C1 segment of cervical spinal cord (tissue), 14 donors: ENCODE data around the gene SLC6A1.

Experiments used
- DNase-seq, 14 donors: peaks; one replicate each; lab custom pipeline; 2025; lab: John Stamatoyannopoulos, UW

Gene SLC6A1

DNA sequence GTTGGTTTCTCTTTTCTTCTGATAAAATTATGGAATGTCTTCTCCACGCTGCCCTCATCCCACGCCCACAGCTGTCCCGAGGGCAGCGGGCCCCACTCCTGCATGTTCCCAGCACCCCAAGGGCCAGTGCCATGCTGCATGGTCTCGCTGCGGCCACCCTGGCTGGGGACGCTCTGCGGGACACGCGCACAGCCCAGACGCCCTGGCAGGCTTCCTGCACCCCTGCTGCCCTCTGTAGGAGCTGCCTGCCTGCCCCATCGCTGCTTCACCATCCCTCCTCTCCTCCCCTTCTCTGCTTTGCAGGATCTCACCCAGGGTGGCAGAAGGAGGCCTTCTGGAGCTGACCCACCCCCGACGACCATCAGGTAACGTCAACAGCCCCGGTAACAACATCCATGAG is 22.8 kb downstream of the SLC6A1 start:
- DNase-seq: no peak

DNA sequence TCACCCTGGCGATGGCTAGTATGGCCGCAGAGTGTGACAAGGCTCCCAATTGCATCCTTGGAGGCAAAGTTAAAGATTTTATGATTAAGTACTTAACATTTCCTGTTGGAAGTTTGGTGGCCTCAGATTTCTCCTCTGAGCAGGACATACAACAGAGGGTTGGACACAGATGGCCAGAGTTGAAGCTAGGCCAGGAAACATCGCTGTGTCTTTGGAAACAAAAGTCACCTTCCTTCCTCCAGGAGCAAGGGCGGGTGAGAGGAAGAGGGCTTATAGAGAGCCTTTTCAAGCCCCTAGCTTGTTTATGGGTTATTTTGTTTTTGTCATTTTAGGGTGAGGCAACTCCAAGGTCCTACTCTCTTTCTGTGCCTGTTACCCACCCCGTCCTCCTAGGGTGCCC is 24.2 kb downstream of the SLC6A1 start:
- no peak for DNase-seq

DNA sequence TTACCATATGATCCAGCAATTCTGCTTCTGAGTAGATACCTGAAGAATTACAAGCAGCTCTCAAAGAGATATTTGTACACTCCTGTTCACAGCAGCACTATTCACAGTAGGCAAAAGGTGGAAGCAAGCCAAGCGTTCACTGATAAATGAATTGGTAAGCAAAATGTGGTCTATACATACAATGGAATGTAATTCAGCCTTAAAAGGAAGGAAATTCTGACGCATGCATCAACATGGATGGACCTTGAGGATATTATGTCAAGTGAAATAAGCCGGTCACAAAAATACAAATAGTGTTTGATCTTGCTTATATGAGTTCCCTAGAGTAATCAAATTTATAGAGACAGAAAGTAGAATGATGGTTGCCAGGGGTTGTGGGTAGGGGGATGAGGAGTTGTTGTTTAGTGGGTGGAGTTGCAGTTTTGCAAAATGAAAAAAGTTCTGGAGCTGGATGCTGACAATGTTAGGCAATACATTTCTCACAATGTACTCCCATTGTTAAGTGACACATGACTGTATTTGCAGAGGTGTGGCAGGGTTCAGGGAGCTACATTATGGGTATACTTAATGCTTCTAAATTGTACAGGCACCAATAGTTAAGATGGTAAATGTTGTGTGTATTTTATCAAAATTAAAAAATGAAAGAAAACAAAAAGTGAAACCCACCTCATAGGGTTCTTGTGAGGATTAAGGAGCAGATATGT is 26.7 kb downstream of the SLC6A1 start:
- no peak for DNase-seq

DNA sequence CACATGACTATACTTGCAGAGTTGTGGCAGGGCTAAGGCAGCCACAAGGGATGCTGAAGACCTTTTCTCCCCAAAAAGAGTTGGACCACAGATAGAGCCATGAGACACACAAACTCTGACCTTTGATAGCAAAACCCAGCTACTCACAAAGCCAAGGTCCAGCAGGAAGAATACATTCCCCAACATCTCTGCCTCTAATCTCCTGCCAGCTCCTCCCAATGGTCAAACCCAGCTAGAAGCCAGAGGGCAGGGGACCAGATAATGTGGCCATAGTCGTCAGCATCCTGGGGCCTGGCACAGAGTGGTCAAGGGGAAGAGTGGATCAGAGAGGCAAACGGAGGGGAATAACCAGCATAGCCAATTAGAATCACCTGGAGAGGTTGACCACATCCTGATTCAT is 28.2 kb downstream of the SLC6A1 start:
- DNase-seq: no peak

DNA sequence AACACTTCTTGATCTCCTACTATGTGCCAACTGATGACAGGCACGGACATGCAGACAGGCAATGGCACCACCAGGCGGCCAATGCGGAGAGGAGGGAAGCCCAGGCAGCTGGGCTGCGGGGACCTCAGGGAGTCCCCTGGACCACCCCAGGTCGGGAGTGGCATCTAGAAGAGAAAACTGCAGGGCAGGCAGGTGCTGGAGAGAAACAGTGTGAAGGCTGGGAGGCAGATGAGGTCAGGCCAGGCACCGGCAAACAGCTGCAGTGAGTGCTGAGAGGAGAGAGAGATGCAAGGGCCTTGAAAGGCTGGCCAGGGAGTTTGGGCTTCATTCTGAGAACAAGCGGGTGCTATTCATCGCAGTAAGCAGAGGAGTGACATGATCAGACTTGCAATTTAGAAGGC is 29.1 kb downstream of the SLC6A1 start:
- DNase-seq: peak in 10 of 14 donors; percentile 35 to 84 (median 74)

DNA sequence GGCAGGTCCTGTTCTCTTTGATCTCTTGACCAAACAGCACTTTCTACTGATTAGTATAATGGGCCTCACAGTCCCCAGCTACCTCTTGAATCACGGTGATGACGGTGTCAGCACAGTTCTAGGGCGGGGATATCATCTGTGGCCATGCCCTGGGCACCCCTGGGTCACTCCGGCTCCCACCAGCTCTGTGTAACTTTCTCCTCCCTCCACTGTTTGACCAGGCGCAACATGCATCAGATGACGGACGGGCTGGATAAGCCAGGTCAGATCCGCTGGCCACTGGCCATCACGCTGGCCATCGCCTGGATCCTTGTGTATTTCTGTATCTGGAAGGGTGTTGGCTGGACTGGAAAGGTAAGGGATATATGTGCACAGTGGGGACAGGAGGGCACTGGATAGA is 29.6 kb downstream of the SLC6A1 start:
- DNase-seq: no peak

DNA sequence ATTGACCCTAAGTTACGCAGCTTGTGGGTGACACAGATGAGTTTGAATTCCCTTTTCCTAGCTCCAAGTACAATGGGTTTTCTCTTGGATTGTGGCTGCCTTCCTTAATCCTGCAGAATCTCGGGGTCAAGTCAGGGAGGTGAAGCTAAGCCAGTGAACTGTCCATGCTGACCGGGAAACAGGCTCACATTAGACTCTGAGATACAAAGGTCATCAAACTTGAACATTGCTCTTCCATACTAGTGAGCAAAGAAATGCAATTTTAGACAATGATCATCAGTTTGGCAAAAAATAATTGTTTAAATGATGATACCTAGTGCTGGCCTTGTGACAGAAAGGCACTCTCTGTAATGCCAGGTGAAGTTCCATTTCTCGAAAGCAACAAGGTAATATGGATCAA is 31.6 kb downstream of the SLC6A1 start:
- no peak for DNase-seq

DNA sequence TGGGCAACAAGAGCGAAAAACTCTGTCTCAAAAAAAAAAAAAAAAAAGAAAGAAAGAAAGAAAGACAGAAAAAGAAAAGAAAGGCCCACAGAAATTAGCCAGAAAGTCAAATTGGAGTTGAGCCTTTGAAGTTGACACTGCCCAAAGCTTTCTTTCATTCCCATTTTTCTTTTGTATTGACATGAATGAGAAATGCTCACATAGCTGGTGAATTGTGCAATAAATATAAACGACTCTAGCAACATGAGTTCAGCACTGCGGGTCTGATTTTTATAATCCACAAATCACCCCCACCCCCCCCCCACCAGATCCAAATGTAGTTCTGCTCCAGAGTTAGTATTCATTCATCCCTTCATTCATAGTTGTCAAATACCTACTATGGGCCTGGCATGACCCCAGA is 37.4 kb downstream of the SLC6A1 start:
- no peak for DNase-seq

DNA sequence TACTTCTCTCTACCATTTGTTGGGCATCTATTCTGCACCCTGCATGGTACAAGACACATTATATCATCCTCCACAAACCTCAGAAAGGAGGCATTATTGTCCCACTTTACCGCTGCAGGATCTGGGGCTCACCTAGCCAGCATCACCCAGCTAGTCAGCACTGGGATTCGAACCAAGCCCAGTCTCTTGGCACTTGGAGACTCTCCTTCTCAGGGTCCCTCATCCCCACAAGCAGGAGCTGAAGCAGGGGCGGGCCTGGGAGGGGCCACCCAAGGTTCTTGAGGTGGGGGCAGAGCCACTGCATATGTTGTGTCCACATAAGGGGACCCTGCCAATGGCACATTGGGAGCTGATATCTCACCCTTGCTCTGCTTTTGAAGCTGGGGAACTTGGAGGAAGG is 41.3 kb downstream of the SLC6A1 start:
- no peak for DNase-seq

DNA sequence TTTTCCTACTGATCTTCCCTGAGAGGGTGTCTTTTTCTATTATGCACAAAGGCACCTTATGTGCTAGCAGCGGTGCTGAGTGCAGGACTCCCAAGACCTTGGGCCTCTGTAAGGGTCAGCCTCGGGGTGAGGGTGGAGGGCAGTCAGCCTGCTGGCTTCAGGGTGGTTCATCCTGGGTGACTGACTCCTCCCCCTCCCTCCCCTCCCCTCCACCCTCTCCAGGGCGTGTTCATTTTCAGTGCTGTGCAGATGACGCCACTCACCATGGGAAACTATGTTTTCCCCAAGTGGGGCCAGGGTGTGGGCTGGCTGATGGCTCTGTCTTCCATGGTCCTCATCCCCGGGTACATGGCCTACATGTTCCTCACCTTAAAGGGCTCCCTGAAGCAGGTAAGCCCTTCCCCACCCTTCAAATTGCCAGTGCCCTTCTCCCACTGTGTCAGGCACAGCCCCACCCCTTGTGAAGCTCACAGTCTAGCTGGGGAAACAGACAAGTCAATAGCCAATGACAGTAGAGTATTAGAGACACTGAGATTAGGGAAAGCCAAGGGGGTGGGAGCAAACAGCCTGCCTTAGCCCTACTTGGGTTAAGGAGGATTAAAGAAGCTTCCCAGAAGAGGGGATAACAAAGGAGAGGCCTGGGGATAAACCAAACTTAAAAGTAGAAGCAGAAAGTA is 41.9 kb downstream of the SLC6A1 start:
- no peak for DNase-seq

DNA sequence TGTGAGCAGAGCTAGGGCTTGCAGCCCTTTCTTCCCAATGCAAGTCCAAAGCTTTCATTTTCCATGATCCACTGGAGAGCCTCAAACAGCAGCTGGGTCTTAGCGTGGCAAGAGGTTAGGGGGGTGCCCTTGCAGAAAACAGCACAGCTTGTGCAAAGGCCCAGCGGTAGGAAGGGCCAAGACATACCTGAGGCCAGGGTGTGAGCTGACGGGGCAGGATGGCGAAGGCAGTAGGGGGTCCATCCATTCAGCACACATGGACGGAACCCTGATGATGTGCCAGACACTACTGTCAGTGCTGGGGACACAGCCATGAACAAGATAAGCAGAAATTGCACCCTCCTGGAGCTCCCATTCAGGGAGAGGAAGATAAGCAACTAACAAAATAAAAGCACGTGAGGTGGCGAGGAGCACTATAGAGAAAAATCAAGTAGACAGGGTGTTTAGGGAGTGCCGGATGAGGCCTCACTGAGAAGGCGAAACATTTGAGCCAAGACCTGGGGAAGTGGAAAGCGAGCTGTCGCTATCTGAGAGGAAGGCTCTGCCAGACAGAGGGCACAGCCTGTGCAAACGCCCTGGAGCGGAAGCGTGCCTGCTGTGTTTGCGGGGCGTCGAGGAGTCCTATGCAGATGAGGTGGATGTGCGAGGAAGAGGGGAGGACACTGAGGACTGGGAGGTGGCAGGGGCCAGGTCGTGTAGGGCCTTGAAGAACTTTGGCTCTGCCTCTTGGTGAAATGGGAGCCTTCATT is 43.4 kb downstream of the SLC6A1 start:
- DNase-seq: no peak

DNA sequence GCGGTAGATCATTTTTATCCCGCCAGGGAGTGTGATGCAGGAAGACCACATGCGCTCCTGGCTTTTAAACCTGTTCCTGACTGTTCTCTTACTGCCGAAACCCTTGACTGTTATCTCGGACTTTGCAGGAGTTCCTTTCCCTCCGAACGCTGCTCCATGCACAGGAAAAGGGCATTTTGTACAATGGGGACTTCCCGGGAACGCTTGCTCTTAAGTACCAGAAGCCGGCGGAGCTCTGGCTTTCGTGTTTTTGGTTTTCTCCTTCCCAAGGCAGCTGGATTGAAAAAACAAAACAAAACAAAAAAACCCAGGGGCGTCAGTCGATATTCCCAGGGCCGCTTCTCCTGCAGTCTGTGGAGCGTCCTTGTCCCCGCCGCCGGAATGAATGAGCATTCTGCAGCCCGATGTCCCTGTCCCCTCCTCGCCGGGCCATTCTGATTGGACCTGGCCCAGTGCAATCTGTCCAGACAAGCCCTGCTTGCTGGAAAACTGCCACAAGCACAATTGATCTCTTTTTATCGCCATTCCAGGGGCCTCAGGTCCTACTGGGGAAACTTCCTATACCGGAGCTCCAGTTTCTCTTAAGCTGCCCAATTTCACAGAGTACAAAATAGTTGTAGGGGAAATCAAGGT is 44.8 kb downstream of the SLC6A1 start:
- peak in 3 of 14 donors; percentile 7 to 46 (median 9) for DNase-seq

DNA sequence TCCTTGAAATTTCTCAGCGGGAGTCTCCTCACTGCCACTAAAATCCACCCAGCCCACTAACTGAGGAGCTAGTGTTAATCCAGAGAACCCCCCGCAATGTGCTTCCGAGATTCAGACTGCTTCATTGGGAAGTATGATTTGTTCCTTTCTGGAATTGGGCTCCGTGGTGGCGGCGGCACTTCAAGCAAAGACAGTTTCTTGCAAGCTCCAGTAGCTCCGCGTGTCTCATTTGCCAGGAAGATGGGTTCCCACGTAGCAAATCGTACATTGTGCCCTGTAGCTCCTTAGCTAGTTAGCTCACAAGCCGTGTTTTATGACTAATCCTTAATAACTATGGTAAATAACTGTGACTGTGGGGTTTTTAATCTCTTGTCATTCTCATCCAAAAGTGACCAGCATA is 45.4 kb downstream of the SLC6A1 start:
- DNase-seq: no peak

DNA sequence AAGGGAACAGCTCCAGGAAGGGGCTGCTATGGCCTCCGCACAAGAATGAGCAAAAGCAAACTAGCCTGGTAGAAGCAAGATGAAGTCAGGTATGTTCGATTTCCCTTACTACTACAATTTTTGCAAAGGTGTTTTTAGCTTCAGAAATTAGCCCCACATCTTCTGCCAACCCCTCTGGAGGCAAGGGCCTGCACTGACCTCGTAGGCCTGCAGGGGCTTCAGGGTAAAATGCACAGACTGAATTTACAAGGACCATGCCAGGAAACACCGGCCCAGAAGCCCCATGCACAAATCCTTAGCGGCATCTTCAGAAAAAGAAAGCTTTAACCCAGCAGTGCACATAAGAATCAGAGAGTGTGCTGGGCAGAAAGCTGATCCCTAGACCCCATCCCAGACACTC is 53.0 kb downstream of the SLC6A1 start:
- DNase-seq: no peak

DNA sequence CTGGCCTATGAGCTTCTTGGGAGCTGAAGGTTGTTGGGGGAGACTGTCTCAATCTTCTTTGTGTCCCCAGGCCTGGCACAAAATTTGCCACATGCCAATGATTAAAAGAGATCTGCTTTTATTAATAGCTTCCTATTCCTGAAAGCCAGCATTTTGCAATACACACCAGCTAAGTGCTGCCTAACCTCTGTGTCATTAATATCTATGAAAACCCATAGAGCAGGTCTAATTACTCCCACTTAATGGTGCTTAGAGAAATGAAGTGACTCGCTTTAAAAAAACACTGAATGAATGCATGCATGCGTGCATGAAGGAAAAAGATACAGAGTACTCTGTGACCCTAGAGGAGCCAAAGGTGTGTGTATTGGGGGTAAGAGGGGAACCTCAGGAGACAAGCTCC is 55.0 kb downstream of the SLC6A1 start:
- DNase-seq: no peak

DNA sequence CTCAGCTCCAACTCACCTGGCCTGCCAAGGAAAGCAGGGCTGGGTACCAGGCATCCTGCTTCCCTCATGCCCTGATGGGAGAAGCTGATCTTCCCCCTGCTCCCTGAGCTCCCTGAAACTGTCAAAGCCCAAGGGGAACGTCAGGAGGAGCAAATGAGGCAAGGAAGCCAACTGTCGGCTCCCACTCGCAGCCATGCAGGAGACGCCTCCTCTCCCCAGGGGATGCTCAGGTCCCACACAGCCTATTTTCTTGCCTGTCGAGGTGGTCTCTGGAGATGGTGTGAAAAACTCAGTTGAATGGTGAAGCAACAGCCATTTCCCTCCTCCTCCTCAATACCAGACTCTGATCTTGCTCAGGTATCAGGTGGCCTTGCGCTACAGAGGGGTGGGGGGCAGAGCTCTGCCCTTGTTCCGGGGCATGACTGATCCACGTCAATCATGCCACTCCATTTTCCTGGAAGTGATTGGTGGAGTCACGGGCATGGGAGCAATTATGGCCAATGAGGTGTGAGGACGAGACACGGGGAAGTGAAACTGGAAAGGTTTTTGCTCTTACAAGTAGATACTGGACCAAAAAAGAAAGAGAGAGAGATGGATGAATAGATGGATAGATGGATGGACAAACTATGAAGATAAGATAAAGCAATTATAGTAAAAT is 58.2 kb downstream of the SLC6A1 start:
- no peak for DNase-seq

DNA sequence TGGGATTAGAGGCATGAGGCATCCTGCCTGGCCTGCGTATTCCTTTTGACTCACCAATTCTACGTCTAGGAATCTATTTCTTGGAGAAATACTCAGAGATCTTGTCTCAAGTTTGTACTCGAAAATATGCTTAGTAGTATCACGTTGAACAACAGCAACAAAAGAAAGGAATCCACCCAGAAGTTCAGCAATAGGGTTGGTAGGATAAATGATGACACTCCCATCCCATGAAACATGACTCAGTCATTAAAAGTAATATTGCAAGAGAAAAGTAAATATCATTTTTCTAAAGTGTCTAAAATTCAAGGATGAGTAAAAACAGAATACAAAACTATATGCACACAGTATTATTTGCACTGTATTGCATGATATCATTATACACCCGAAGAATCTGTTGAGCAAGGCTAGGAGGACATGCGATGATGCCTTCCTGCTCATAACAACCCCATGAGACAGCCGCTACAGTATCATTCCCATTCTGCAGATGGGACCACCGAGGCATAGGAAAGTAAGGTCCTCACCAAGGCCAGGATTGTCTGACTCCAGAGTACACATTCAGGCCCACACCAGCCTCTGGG is 61.5 kb downstream of the SLC6A1 start:
- DNase-seq: no peak

DNA sequence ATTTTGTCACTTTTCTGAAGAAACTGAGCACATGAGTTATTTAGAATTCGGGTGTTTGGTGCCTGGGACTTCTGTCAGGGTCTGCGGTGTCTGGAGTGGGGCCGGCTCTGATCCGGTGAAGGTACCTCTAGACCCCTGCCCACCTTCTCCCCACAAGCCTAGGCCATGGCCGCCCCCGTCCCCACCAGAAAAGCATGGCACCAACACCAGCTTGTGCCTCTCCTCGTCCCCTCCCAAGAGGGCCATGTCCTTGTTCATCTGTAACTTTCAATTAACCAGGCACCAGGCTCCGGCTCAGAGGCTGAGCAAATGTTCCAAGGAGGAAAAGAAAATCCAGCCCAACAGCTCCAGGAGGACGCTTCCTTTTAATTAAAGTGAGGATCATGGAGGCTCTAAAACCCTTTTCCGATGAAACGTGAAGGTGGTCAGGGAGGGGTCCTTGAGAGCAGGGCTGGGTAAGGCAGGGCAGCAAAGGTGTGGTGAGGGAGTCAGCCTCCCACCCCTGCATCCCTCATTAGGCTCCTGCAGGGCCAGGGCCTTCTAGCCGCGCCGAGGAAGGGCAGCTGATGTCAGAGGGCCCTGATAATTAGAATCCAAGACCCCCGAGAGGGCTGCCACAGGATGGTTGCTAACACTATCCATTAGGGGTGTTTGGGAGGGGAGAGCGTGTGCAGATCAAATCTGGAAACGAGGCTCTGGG is 62.3 kb downstream of the SLC6A1 start:
- DNase-seq: no peak

DNA sequence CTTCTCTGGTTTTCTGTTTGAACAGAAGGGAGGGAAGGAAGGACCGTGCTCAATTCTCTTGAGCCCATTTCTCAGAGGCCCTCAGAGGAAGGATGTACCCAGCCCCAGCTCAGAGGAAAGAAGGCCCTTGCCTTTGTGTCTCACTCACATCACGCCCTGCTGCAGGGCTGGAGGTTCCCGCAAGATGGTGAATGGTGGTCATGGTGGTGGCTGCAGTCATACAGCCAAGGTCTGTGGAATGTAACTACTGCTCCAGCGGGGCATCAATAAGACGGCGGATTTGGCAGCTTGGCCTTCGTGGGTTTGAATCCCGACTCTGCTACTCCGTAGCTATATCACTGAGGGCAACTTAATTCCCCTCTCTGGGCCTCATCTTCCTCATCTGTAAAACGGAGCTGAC is 62.9 kb downstream of the SLC6A1 start:
- DNase-seq: no peak

DNA sequence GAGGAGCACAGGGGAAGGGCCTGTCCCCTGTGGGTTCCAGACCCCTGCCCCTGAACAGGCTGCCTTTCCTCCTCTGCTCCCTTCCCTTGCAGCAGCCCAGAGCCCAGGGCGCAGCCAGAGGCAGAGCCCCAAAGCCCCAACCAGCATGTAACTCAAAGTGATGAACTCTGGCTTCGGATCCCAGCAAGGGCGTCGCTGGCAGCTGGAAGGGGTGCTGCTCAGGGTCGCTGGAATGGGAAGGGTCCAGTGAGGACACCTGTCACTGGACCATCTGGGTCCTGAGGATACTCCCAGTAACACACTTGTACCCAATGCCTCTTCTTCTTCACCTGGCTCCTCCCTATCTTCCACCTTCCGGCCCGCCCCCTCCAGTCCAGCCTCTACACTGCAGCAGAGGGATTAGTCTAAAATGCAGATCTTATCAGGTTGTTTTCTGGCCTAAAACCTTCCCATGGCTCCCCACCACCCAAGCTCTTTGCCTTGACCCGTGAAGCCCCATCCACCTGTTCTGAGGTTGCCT is 64.0 kb downstream of the SLC6A1 start:
- no peak for DNase-seq

DNA sequence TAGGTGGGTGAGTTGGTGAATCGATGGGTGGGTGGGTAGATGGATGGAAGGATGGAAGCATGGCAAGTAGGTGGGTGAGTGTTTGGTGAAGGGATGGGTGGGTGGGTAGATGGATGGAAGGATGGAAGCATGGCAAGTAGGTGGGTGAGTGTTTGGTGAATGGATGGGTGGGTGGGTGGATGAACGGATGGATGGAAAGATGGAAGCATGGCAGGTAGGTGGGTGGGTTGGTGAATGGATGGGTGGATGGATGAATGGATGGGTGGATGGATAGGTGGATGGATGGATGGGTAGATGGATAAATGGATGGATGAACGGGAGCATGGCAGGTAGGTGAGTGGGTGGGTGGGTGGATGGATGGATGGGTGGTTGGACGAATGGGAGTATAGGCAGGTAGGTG is 65.1 kb downstream of the SLC6A1 start:
- no peak for DNase-seq
